NCI-H526 treated with DMSO at 0.1 percent for 48 hours (cell line): ENCODE results near the gene SOBP.
A peak's percentile ranks its signal among the peaks of the same experiment; 100 is the strongest.

ENCODE experiments used
- DNase-seq: peaks from one replicate; lab custom pipeline; 2025; lab: John Stamatoyannopoulos, UW

SOBP gene

DNA sequence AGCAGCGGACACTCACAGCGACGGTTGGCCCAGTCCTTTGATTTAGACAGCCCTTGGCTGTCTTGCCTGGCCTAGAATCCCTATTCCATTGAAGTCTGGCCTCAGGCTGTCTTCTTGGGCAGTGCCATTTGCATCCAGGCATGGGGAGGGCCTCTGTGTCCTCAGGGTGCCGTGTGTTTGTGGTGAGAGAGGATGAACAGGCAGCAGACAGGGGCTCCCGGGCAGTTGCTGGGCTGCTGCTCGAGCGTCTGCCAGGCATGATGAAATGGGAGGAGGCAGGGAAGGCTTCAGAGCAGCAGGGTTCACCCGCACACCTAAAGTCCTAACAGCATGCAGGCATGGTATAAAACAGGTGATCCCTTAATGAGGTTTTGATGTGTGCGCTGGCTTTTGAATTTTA, 126.9 kb downstream of the SOBP start:
- peak; percentile 91 for DNase-seq

- no peak for DNase-seq
These were observed 127.5 kb downstream of the SOBP start for GRCh38 chr6:107617341-107617932.

GRCh38 chr6:107618672-107619071, 128.8 kb downstream of the SOBP start:
- DNase-seq: no peak

DNA sequence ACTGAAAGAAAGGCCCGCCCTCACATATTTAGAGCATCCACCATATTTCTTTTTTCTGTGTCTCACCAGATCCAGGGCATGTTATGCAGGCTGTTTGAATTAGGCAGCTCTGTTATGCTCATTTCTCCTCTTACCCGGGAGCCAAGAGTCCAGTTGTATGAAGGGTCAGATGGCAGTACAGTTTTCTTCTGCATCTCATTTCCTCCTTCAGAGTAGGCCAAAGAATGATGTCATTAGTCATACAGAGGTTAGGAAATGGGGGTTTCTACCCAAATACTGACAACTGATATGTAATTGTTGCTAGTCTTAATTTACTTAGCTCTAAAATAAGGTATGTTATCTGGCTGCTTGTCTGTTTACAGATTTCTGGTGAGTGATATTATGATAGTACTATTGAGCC, 130.8 kb downstream of the SOBP start:
- no peak for DNase-seq

DNA sequence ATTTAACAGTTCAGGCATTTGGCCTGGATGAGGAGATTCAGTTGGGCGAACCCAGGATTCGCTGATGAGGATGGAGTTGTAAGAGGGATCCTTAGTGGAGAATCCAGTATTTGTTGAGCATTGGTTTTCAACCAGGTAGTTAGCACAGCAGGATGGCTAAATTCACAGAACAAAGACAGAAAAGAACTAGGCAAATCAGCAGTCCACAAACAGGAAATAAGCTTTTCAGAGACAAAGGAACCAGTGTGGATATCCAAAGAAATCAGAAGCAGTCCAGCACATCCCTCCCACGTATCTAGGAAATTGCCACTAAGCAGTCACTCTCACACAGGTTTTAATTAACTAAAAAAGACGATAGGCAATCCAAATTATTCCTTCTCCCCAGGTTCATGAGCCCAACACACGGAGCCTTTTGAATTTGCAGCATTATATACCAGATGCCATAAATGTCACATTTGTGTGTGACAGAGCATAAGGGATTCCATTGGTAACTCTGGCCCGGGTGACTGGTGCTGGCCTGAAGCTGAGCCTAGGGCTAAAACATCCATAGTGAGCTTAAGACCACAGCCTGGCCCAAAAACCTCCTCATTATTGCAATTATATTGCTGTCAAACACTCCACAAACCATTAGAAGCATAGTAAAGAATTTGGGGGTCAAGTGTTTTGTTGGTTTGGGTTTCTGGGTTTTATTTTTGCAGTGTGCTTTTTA, 131.5 kb downstream of the SOBP start:
- DNase-seq: peak; percentile 70

GRCh38 chr6:107622269-107622668, 132.4 kb downstream of the SOBP start:
- DNase-seq: no peak

- no peak for DNase-seq
These were observed 134.1 kb downstream of the SOBP start for GRCh38 chr6:107624050-107624449.

DNA sequence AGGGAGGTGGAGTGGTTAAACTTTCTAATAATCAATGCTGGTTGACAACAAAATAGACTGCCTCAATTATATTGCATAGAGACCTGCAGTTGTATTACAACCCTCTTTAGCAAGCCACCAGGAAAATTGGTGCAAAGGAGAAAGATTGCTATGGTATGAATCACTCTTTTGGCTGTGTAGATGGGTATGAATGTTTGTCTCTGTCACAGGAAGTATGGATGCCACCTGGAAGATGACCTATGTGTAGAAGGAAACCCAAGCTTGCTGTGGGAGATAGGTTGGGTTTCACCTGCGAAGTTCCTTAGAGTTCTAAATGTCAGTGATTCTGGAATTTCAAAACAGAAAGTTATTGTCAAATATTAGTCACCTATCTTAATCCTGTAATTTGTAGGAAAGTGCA, 134.6 kb downstream of the SOBP start:
- DNase-seq: no peak

DNA sequence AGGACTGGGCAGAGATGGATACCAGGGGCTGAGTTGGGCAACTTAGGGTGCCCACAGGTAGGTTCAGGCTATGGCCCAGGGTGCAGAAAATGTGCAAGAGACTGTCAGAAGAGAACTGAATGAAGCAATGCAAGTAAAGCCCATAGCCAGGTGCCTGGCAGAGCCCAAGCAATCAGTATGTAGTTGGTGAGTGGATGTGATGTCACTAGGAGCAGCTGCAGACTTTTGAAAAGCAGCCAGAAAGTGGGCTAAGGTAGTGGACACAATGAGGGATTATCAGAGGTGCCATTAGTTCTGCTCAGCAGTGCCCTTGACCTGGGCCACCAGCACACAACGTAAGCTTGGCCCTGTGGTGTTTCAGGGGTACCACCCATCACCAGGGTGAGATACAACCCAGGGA, 135.3 kb downstream of the SOBP start:
- DNase-seq: no peak

- no peak for DNase-seq
These were observed 136.7 kb downstream of the SOBP start for GRCh38 chr6:107626645-107627044.

DNA sequence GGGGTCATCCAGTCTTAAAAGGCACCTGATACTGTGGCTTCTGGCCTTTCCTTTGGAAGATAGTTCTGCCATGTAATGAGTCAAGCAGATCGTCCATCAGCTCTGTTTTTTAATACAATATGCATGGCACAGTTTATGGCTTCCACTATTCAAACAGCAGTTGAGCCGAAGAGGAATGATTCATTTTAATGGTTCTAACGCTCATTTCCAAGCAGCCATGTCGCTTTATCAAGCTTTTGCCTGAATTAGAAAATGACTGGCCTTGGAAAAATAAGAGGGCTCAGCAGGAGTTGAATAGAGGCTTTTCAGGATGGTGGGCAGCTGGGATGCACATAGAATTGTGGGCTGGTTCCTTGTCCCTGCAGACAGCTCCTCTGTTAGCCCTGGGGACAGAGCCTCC, 138.1 kb downstream of the SOBP start:
- no peak for DNase-seq

DNA sequence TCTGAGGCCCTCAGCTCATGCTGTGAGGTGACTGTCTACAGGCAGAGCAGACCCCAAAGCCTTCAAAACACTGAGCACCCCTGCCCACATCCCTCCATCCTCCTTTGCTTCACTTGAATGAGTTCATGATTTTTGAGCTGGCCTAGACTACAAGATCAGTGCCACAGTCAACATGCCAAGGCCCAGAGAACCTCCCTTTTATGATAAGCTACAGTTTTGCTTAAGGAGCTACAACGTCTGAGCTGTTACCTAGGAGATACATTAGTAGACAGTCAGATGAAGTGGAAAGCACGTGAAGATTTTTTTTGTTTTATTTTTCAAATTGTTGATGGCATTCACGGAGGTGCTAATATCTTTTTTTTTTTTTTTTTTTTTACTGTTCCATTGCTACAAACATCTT, 139.0 kb downstream of the SOBP start:
- no peak for DNase-seq

- no peak for DNase-seq
These were observed 139.7 kb downstream of the SOBP start for GRCh38 chr6:107629548-107630129.

DNA sequence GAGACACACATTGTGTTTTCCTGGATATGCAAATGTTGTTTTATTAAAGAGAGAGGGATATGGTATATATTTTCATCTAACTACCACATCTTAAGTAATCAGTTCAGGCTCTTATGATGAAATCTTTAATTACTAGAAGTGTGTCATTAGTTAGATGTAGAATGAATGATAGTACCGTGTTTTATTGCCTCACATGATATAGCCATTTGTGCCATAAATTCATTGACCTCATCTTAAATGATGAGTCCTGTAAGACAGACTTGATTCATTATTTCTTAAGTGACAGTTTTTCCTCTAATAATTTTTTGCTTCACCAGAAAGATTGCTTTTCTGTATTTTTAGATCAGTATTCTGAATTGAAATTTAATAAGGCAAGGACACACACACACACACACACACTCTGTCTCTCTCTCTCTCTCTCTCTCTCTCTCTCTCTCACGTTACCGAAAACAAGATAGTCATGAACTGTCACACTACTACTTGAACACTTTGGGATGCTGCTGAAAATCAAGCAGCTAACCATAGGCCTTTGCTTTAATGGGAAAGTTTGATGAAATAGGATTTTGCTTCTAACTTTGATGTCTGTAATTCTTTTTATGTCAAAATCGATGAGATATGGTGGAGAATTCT, 140.5 kb downstream of the SOBP start:
- DNase-seq: no peak

GRCh38 chr6:107632381-107633136, 142.6 kb downstream of the SOBP start:
- no peak for DNase-seq

- DNase-seq: no peak
These were observed 143.9 kb downstream of the SOBP start for GRCh38 chr6:107633680-107634323.

DNA sequence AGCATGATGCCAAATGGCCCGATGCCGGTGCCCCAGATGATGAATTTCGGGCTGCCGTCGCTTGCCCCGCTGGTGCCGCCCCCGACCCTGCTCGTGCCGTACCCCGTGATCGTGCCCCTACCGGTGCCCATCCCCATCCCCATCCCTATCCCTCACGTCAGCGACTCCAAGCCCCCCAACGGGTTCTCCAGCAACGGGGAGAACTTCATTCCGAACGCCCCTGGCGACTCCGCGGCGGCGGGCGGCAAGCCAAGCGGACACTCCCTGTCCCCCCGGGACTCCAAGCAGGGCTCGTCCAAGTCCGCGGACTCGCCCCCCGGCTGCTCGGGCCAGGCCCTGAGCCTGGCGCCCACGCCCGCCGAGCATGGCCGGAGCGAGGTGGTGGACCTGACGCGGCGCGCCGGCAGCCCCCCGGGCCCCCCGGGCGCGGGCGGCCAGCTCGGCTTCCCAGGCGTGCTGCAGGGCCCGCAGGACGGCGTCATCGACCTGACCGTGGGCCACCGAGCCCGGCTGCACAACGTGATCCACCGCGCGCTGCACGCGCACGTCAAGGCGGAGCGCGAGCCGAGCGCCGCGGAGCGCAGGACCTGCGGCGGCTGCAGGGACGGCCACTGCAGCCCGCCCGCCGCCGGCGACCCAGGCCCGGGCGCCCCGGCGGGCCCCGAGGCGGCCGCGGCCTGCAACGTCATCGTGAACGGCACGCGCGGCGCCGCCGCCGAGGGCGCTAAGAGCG, 144.6 kb downstream of the SOBP start:
- no peak for DNase-seq

- DNase-seq: no peak
These were observed 145.2 kb downstream of the SOBP start for GRCh38 chr6:107635057-107635515.

- DNase-seq: no peak
These were observed 146.6 kb downstream of the SOBP start for GRCh38 chr6:107636486-107636885.

GRCh38 chr6:107637316-107638315, 147.7 kb downstream of the SOBP start:
- DNase-seq: no peak
